Measurements from ENCODE around the gene RPLP2.

DNA sequence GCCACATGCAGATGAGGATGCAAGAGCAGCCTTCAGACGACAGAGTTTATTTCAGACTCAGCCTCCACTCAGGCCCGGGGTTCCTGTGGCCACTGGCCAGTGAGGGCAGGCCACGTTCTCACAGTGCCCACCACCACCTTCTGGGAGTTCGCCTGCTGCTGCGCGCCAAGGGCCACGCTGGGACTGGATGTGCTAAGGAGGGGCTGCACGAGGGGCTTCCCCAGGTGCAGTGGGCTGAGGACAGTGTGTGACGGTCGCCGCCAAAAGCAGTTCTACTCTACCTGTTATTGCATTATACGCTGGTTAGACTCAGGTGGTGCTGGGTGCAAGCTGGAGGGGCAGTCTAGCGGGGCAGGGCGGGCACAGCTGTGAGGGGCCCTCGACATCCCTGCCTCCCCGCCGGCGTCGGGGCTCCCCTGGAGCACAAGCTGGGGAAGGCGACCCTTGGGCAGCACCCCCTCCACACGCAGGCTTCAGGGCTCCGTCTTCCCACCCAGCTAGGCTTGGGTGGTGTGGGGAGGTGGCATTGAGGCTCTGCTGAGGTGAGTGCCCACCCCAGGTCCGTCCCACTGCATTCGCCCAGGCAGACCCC lies 22.6 kb upstream of the RPLP2 start:
- TF ChIP-seq CTCF (IDR thresholded peaks at IDR 0.05) (no peak), EZH2 (IDR thresholded peaks at IDR 0.05) (no peak), EZH2phosphoT487 (IDR thresholded peaks at IDR 0.05) (no peak)

All from neural progenitor cell (in vitro differentiated cells).